GM23248 (cell line): ENCODE results near the gene FMO5.

Experiments
- EZH2 ChIP-seq: fragments of 200-600 bp; sonication (generic); IDR thresholded peaks from 2 replicates; pipeline ENCODE4 v1.6.1; 2018; ENCODE audit warnings: antibody characterized with exemption, mild to moderate bottlenecking; ENCODE audit not compliant: insufficient read depth, poor library complexity, severe bottlenecking
- EZH2phosphoT487 ChIP-seq: fragments of 200-600 bp; sonication (generic); IDR thresholded peaks from 2 replicates; pipeline ENCODE4 v1.6.1; 2018; ENCODE audit warnings: antibody characterized with exemption, moderate library complexity, mild to moderate bottlenecking, low read depth; ENCODE audit not compliant: insufficient read depth

DNA sequence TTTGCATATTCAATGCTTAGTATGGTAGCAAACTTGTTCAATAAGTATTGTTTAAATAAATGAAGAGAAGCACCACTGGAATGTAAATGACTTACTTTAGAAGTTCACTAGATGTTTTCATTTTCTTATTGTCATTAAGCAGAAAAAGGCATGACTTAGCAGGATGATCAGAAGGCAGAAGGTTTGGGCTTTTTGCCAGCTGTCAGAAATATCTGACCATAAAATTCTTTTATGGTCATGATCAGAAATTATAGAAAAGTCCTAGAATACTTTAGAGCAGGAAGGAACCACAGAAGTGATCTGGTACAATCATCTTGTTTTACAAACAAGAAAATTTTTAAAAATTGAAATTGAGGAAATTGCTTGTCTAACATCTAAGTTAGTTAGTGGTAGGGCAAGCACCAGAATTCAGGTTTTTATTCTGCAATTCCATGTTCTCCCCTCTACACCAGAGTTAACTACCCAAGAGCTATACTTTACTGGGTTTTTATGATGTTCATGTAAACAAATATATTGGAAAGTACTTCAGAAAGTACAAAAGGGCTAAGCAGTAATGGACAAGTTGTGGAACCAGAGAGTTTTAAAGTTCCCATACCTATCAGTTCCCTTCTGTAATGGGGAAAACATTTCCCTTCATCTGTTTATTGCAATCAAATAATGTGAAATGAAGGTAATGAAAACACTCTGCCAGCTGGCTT, 10.1 kb downstream of the FMO5 start:
- no peak for TF ChIP-seq EZH2
- TF ChIP-seq EZH2phosphoT487: no peak
